GM23338 (cell line): ENCODE data around the gene RBMXL3. TPM values are rescaled to one million over a fixed set of nuclear protein-coding genes. Genes with fewer than 3 reads are reported as not detected.

Experiments
- ATAC-seq: fragments of 200-7000 bp; cut with Tn5 transposase; 3 replicates; pipeline ENCODE4 v1.9.1; 2020
- DNase-seq: peaks from one replicate; pipeline ENCODE4 v3.0.0-alpha.2; 2015; ENCODE audit warnings: low spot score
- H2AFZ ChIP-seq: fragments of 200-600 bp; sonication (generic); 2 replicates; pipeline ENCODE4 v1.8.0; 2016; ENCODE audit warnings: antibody characterized with exemption, mild to moderate bottlenecking, moderate library complexity
- H3F3A ChIP-seq: fragments of 200-600 bp; sonication (generic); replicated peaks from 2 replicates; pipeline ENCODE4 v1.8.0; 2017; ENCODE audit warnings: antibody characterized with exemption, mixed run types, low read depth
- H3K27ac ChIP-seq: fragments of 200-600 bp; sonication (generic); 2 replicates; pipeline ENCODE4 v1.6.1; 2016; ENCODE audit warnings: low read depth
- H3K27me3 ChIP-seq: fragments of 200-600 bp; sonication (generic); 2 replicates; pipeline ENCODE4 v1.8.0; 2016; ENCODE audit warnings: mild to moderate bottlenecking, mixed run types, moderate library complexity; ENCODE audit not compliant: insufficient read depth
- H3K36me3 ChIP-seq: fragments of 200-600 bp; sonication (generic); 2 replicates; pipeline ENCODE4 v1.8.0; 2016; ENCODE audit warnings: mild to moderate bottlenecking; ENCODE audit not compliant: insufficient read depth
- H3K4me1 ChIP-seq: fragments of 200-600 bp; sonication (generic); 2 replicates; pipeline ENCODE4 v1.8.0; 2016; ENCODE audit warnings: mild to moderate bottlenecking, moderate library complexity; ENCODE audit not compliant: insufficient read depth
- H3K4me2 ChIP-seq: fragments of 200-600 bp; sonication (generic); 2 replicates; pipeline ENCODE4 v1.7.1; 2017; ENCODE audit warnings: mixed run types
- H3K4me3 ChIP-seq: fragments of 200-600 bp; sonication (generic); 2 replicates; pipeline ENCODE4 v1.6.1; 2016; ENCODE audit warnings: mixed run types
- H3K79me2 ChIP-seq: fragments of 200-600 bp; sonication (generic); replicated peaks from 2 replicates; pipeline ENCODE4 v1.8.0; 2017; ENCODE audit warnings: mild to moderate bottlenecking; ENCODE audit not compliant: insufficient read depth
- H3K9me2 ChIP-seq: fragments of 200-600 bp; sonication (generic); 2 replicates; pipeline ENCODE4 v1.8.0; 2017; ENCODE audit not compliant: insufficient read depth
- H4K20me1 ChIP-seq: fragments of 200-600 bp; sonication (generic); replicated peaks from 2 replicates; pipeline ENCODE4 v1.8.0; 2017; ENCODE audit warnings: mild to moderate bottlenecking; ENCODE audit not compliant: insufficient read depth
- H3K27ac Mint-ChIP-seq: 2 replicates; pipeline ENCODE4 v1.8.0; 2020; ENCODE audit warnings: inconsistent platforms, mild to moderate bottlenecking, moderate library complexity, mixed read lengths
- H3K27me3 Mint-ChIP-seq: 3 replicates; pipeline ENCODE4 v1.8.0; 2022; ENCODE audit warnings: low read depth, mild to moderate bottlenecking, moderate library complexity, mixed read lengths, inconsistent platforms; ENCODE audit not compliant: insufficient read depth, poor library complexity
- H3K36me3 Mint-ChIP-seq: 3 replicates; pipeline ENCODE4 v1.8.0; 2021; ENCODE audit warnings: low read depth, mild to moderate bottlenecking, inconsistent platforms, moderate library complexity, mixed read lengths
- H3K4me1 Mint-ChIP-seq: 3 replicates; pipeline ENCODE4 v1.8.0; 2020; ENCODE audit warnings: mild to moderate bottlenecking, inconsistent platforms, mixed read lengths
- H3K4me3 Mint-ChIP-seq: 3 replicates; pipeline ENCODE4 v1.8.0; 2021; ENCODE audit warnings: moderate library complexity, mild to moderate bottlenecking, inconsistent platforms, mixed read lengths
- H3K9me3 Mint-ChIP-seq: 3 replicates; pipeline ENCODE4 v1.8.0; 2020; ENCODE audit warnings: moderate library complexity, mild to moderate bottlenecking, inconsistent platforms, mixed read lengths
- CREB1 ChIP-seq: fragments of 250-450 bp; sonication (Bioruptor Pico); IDR thresholded peaks from 2 replicates; pipeline ENCODE4 v1.5.0; 2020; ENCODE audit warnings: low read depth, mild to moderate bottlenecking, moderate library complexity
- CTCF ChIP-seq, 2 experiments: fragments of 200-600 bp in 1 of 2; sonication (generic) in 1 of 2; conservative IDR thresholded peaks; 2 replicates each; pipeline versions ENCODE4 v1.5.1 to v1.6.1; 2016 to 2017; ENCODE audit warnings: antibody characterized with exemption in 2 of 2, low read depth in 2 of 2, mild to moderate bottlenecking in 2 of 2, moderate library complexity in 1 of 2
- EZH2 ChIP-seq: fragments of 200-600 bp; sonication (generic); IDR thresholded peaks from one replicate; pipeline ENCODE4 v1.8.0; 2017; ENCODE audit warnings: antibody characterized with exemption, mild to moderate bottlenecking, low read depth; ENCODE audit not compliant: unreplicated experiment
- EZH2phosphoT487 ChIP-seq: fragments of 200-600 bp; sonication (generic); IDR thresholded peaks from one replicate; pipeline ENCODE4 v1.8.1; 2018; ENCODE audit warnings: antibody characterized with exemption; ENCODE audit not compliant: unreplicated experiment
- JUNB ChIP-seq: IDR thresholded peaks from one replicate; pipeline ENCODE4 v1.6.1; 2016; ENCODE audit warnings: antibody characterized with exemption; ENCODE audit not compliant: unreplicated experiment
- NANOG ChIP-seq: IDR thresholded peaks from 2 replicates; pipeline ENCODE4 v1.6.1; 2016; ENCODE audit warnings: antibody characterized with exemption, borderline replicate concordance
- POLR2AphosphoS5 ChIP-seq: IDR thresholded peaks from 2 replicates; pipeline ENCODE4 v1.6.1; 2016; ENCODE audit warnings: antibody characterized with exemption, low read depth
- REST ChIP-seq: IDR thresholded peaks from one replicate; pipeline ENCODE4 v1.6.1; 2018; ENCODE audit warnings: antibody characterized with exemption; ENCODE audit not compliant: unreplicated experiment
- STAT1 ChIP-seq: IDR thresholded peaks from one replicate; pipeline ENCODE4 v1.6.1; 2016; ENCODE audit warnings: antibody characterized with exemption; ENCODE audit not compliant: unreplicated experiment
- ZNF114 ChIP-seq: fragments of 250-450 bp; sonication (Bioruptor Pico); IDR thresholded peaks from 2 replicates; pipeline ENCODE4 v1.5.0; 2020; ENCODE audit warnings: mild to moderate bottlenecking, moderate library complexity
- ZNF331 ChIP-seq: fragments of 250-450 bp; sonication (Bioruptor Pico); IDR thresholded peaks from 2 replicates; pipeline ENCODE4 v1.5.0; 2020; ENCODE audit warnings: low read depth, mild to moderate bottlenecking, moderate library complexity
- polyA plus RNA-seq: library from polyadenylated mRNA; unstranded; fragments of >200 nt; fragmentation: Nextera tagmentation; extraction: Ambion mirVana; gene quantifications from 2 replicates; pipeline ENCODE4 v1.2.1, GENCODE V29; 2016
- total RNA-seq: library from RNA; depleted of rRNA; stranded (reverse); fragments of >200 nt; shearing (Covaris generic); gene quantifications from 2 replicates; pipeline ENCODE4 v1.2.3, GENCODE V29; 2014; rRNA removed

Gene RBMXL3
- total and polyA plus RNA-seq, 2 experiments from 2014 or later: not detected

- Mint-ChIP-seq H3K9me3 (peaks cover 3% of the 10 kb centered on the region; the same call in 1 of the 3 replicates), H3K36me3 (no peaks in the 10 kb centered on the region), H3K27me3 (peaks cover 3% of the 10 kb centered on the region), H3K4me1 (peaks cover 3% of the 10 kb centered on the region; the same call in 2 of the 3 replicates), H3K27ac (no peak overlapping the region), H3K4me3 (no peak overlapping the region)
- Histone ChIP-seq H3K4me3 (no peak overlapping the region), H3K9me2 (no peaks in the 10 kb centered on the region), H3K27me3 (no peaks in the 10 kb centered on the region), H3K36me3 (no peaks in the 10 kb centered on the region), H2AFZ (no peak overlapping the region), H3K27ac (no peak overlapping the region), H3K4me2 (no peak overlapping the region), H3F3A (no peaks in the 10 kb centered on the region), H3K4me1 (no peaks in the 10 kb centered on the region), H3K79me2 (peaks cover 6% of the 10 kb centered on the region; the same call in 1 of the 2 replicates), H4K20me1 (no peaks in the 10 kb centered on the region)
- ATAC-seq: no peak
- no peak for DNase-seq
- no peak for TF ChIP-seq POLR2AphosphoS5
- no peak for TF ChIP-seq STAT1
- TF ChIP-seq EZH2: no peak
- TF ChIP-seq CTCF (conservative IDR thresholded peaks at IDR 0.05; ENCODE audit: low read depth in 2 of 2): no peak
- no peak for TF ChIP-seq EZH2phosphoT487
- no peak for TF ChIP-seq CREB1
- TF ChIP-seq JUNB: no peak
- TF ChIP-seq NANOG: no peak
- TF ChIP-seq ZNF331 (CRISPR knock-in tag): no peak
- TF ChIP-seq REST: no peak
- TF ChIP-seq ZNF114 (CRISPR knock-in tag): no peak
These were observed 47.8 kb downstream of the RBMXL3 start for GRCh38 chrX:115237056-115237455.

Other genes with a start within 250 kb of the RBMXL3 start
- not detected in 2 replicates for gene IL13RA2, start 171.8 kb upstream of the RBMXL3 start, total RNA-seq
- gene IL13RA2, start 171.8 kb upstream of the RBMXL3 start, polyA plus RNA-seq: not detected in 2 replicates
- gene LRCH2, start 44.7 kb downstream of the RBMXL3 start, total RNA-seq: 8.6 and 10.4 TPM in 2 replicates
- gene LRCH2, start 44.7 kb downstream of the RBMXL3 start, polyA plus RNA-seq: 2.3 and 2.5 TPM in 2 replicates
- gene LUZP4, start 100.3 kb downstream of the RBMXL3 start, total RNA-seq: not detected in 2 replicates
- gene LUZP4, start 100.3 kb downstream of the RBMXL3 start, polyA plus RNA-seq: not detected in 2 replicates